Ureter (tissue), 1 donor: ENCODE data around the gene DNAJC8. TPM values are rescaled to one million over a fixed set of nuclear protein-coding genes. Genes with fewer than 3 reads are reported as not detected.

Experiments
- DNase-seq: peaks from one replicate; pipeline ENCODE4 v3.0.0-alpha.2; 2020; ENCODE audit warnings: low spot score
- total RNA-seq: library from RNA; stranded (reverse); gene quantifications from one replicate; pipeline ENCODE4 v1.2.4, GENCODE V29; 2023
- donor health status: DM: yes; HTN: yes; CAD: no.

Gene DNAJC8
- total RNA-seq, 1 donor from 2014 or later: 67.4 TPM

- no peak for DNase-seq
Observed at GRCh38 chr1:28249866-28250295, 17.1 kb upstream of the DNAJC8 start.

GRCh38 chr1:28249013-28249865 is 16.4 kb upstream of the DNAJC8 start:
- peak; percentile 57 for DNase-seq

GRCh38 chr1:28248273-28249012 is 15.6 kb upstream of the DNAJC8 start:
- DNase-seq: peak; percentile 82

- no peak for DNase-seq
Observed at GRCh38 chr1:28247612-28248272, 14.9 kb upstream of the DNAJC8 start.

- DNase-seq: no peak
Observed at GRCh38 chr1:28246427-28246832, 13.6 kb upstream of the DNAJC8 start.

DNA sequence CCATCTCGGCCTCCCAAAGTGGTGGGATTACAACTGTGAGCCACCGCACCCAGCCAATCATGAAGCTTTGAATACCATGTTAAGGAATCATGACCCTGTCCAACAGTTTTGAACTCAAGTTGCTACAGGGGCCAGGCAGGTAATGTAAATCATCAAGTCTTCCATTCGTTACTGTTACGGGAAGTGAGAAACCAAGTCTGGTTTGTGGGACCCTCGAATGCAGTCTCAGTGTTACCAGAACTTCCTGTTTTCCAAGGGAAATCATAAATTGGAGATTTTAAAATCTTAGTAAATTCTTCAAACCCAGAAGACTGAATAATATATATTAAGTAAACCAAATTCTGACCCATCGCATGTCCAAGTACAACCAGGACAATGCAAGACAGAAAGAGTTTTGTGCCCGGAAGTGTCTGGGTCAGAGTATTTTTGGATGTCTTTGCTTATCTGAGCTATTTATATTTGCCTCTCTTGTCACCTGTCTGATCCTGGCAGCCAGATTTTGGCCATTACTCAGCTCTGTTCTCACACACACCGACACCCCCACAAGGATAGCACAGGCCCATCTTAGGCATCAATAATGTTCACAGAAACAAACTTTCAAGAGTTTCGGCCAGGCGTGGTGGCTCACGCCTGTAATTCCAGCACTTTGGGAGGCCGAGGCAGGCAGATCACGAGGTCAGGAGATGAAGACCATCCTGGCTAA is 11.9 kb upstream of the DNAJC8 start:
- DNase-seq: no peak

DNA sequence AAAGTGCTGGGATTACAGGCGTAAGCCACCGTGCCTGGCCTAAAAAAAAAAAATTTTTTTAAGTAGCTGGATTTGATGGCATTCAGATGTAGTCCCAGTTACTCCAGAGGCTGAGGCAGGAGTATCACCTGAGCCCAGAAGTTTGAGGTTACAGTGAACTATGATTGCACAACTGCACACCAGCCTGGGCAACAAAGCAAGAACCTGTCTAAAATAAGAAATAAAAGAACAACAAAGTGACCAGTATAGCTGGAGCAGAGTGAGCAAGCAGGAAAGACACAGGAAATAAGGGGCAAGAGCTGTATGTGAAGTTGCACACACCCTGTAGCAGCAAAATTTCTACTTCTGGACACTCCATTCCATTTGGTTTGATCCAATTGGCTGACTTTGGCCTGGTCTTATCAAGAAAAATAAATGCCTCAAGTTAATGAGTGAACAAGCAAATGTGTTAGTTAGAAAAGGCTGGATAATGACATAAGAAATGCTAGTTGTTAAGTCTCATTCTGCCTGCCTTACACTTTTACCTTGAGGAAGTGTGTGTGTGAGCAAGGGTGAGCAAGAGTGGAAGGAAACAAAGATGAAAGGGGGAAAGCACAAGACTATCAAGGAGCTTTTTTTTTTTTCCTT is 11.0 kb upstream of the DNAJC8 start:
- no peak for DNase-seq

DNA sequence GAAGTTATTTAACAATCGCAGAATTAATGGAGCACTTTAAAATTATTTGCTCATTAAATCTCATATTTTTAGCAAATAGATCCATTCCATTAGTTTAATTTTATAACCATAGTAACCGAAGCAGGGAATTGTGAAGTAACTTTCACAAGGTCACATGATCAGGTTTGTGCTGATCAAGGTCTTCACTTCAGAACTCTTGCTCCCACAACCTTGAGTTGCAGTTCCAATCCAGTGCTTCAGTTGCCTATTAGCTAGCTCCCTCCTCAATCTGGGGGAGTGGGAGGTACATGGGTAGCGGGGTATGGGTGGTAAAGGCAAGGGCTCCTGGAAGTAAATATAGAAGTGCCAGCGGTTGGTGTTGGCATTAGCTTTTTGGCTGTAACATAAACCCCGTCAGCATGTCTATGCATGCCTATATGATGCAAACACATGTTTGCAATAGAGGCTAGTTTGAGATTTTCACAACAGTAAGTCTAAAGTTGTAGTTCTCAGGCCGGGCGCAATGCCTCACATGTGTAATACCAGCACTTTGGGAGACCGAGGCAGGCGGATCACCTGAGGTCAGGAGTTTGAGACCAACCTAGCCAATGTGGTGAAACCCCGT is 8.9 kb upstream of the DNAJC8 start:
- DNase-seq: no peak

DNA sequence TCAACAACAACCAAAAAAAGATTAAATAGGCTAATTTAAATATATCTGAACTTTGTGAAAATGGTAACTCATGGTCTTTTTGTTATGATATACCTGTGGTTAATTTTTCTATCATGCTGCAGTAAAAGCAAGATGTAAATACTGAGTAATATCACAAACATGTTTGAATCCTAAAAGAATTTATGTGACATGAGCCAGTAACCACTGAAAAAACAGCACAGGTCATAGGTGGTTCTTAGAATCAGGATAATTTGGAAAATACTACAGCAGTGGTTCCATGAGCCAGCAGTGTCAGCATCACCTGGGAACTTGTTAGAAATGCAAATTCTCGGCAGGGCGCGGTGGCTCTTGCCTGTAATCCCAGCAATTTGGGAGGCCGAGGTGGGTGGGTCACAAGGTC is 7.2 kb upstream of the DNAJC8 start:
- no peak for DNase-seq

DNA sequence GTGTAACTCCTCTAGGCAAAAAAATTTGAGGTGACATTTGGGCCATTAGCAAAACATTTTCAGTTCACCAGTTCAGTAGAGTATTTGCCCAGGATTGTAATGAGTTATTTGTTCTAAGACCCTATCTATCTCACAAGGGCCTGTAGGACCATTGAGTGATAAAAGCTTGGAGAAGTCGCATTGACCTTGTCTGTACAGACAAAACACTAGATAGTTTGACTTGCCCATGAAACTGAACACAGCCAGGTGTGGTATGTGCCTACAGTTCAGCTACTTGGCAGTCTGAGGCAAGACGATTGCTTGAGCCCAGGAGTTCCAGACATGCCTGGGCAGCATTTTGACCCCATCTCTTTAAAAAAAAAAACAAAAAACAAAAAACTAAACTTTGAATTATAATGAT is 6.2 kb upstream of the DNAJC8 start:
- DNase-seq: no peak

GRCh38 chr1:28236656-28237322 is 4.0 kb upstream of the DNAJC8 start:
- no peak for DNase-seq

GRCh38 chr1:28235755-28236655 is 3.2 kb upstream of the DNAJC8 start, which contains the start of gene ATP5IF1:
Gene ATP5IF1, plus strand, starts transcription at chr1:28236124. Its CDS starts 60 bp downstream, at chr1:28236184.
- DNase-seq: peak; percentile 98

DNA sequence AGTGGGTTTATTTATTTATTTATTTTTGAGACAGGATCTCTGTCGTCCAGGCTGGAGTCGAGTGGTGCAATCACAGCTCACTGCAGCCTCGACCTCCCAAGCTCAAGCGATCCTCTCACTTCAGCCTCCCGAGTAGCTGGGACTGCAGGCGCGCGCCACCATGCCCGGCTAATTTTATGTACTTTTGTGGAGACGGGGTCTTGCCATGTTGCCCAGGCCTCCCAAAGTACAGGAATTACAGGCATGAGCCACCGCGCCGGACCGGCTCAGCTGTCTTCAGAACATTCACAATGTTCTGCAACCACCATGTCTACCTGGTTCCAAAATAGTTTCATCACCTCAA is 406 bp upstream of the DNAJC8 start:
- DNase-seq: no peak

GRCh38 chr1:28229996-28230395 is 2.8 kb downstream of the DNAJC8 start:
- DNase-seq: no peak

DNA sequence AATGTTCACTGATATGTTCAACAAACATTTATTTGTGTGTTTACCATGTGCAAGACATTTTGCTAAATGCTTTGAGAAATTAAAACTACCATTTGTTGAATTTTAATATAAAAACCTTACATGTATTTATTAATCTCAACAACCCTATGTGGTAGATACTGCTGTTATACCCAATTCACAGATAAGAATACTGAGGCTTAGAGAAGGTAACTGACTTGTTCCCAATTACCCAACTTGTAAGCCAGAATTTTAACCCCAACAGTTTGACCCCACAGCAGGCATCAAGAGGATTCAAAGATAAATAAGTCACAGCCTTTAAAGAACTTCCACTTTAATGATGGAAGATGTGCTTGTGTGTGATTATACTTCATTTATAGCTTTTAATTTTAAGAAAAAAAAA is 3.7 kb downstream of the DNAJC8 start:
- no peak for DNase-seq

- no peak for DNase-seq
Observed at GRCh38 chr1:28213315-28213714, 19.5 kb downstream of the DNAJC8 start.

DNA sequence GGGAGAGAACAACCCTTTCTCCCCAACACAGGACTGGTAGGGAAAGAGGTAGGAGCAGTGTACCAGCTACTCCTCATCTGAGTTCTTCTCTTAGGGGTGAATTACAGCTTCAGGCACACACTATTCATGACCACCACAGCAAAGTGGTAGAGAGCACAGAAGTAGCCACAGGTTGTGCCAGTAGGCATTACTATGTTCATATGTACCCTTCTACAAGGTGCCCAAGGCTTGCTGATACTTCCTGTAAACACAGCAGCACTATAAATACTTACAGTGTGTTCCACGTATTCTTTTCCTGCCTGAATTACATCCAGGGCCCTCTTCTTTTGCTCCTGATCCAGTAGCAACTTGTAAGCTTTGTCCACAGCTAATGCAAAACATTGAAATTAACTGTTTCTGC is 23.1 kb downstream of the DNAJC8 start:
- no peak for DNase-seq

DNA sequence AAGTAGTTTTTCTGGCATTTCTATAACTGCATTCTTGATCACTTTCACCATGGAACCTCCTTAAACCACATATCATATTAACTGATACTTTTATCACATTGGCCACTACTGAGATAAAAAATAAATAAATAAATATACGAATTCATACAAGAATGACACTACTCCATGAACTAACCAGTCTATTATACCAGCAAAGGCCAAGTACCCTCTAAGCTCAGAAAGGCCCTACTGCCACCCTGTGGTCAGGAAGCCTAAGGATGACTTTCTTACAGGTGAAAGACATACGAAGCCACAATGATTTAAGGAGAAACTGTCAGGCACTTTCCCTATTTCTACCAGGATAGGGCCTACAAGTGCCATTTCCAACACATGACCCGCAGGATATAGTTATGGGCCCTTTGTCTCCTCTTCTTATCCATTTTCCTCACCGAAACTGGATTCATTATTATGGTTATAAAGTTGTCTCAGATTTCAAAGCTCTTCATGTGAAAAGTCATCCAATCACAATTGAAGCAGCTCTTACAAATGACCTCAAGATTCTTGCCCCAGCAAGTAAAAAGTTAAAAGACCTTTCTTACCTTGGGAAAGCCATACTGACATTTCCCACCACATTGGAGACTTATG is 23.9 kb downstream of the DNAJC8 start:
- DNase-seq: peak; percentile 68

DNA sequence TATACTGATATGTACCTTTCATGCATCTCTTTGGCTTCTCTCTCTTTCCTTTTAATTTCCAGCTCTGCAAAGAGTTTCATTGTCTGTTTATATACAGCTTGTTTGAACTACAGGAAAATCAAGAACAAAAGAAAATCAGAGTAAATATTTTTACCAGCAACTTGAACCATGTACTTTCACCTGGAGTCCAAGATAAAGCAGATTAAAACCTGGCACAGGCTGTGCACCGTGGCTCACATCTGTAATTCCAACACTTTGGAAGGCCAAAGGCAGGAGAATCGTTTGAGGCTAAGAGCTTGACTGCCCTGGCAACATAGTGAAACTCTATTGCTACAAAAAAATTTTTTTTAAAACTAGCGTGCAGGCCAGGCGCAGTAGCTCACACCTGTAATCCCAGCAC is 27.6 kb downstream of the DNAJC8 start:
- DNase-seq: no peak
